Measurements from ENCODE around the gene HSFX3.
"Not testable (repeated sequence)": the region's sequence is repeated elsewhere in the genome, so short reads cannot be mapped to it uniquely, and the experiment has no call there.

Gene HSFX3

DNA sequence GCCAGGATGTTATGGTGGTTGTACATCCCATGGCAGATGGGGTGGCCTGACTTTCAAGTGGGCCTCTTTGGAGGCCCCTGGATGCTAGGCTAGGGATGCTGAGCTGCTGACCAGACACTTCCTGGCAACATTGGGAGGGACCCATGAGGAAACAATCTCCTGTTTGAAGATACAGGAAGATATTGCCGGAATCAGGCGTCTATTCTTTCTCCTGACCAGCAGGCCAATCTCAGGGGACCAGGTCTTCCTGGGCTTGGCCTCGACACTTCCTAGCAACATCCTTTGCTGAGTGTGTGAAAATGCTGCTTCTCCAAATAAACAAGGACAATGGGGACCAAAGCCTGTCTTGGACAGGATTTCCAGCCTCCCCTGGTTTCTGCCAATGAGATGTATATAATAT is 1.9 kb downstream of the HSFX3 start:
- H3K36me3 ChIP-seq (ENCODE audit: control insufficient read depth, insufficient read depth, low read length); H3K27me3 ChIP-seq (replicated peaks; ENCODE audit: control insufficient read depth, insufficient read depth, low read length); H3K4me3 ChIP-seq (replicated peaks; ENCODE audit: low read depth, low read length); DNase-seq (ENCODE audit: extremely low read depth, insufficient read length): not testable (repeated sequence)

DNA sequence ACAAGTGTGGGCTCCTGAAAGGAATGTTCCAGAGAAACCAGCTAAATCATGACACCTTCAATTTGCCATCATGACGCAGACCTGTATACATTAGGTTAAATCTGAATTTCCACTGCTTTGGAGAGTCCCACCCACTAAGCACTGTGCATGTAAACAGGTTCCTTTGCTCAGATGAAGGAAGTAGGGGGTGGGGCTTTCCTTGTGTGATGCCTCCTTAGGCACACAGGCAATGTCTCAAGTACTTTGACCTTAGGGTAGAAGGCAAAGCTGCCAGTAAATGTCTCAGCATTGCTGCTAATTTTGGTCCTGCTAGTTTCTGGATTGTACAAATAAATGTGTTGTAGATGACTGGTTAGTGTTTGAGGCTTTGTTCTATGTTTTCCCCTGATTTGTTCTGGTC is 2.8 kb downstream of the HSFX3 start:
- not testable (repeated sequence) for H3K27me3 ChIP-seq (replicated peaks; ENCODE audit: control insufficient read depth, insufficient read depth, low read length); H3K36me3 ChIP-seq (ENCODE audit: control insufficient read depth, insufficient read depth, low read length); H3K4me3 ChIP-seq (replicated peaks; ENCODE audit: low read depth, low read length); DNase-seq (ENCODE audit: extremely low read depth, insufficient read length)

DNA sequence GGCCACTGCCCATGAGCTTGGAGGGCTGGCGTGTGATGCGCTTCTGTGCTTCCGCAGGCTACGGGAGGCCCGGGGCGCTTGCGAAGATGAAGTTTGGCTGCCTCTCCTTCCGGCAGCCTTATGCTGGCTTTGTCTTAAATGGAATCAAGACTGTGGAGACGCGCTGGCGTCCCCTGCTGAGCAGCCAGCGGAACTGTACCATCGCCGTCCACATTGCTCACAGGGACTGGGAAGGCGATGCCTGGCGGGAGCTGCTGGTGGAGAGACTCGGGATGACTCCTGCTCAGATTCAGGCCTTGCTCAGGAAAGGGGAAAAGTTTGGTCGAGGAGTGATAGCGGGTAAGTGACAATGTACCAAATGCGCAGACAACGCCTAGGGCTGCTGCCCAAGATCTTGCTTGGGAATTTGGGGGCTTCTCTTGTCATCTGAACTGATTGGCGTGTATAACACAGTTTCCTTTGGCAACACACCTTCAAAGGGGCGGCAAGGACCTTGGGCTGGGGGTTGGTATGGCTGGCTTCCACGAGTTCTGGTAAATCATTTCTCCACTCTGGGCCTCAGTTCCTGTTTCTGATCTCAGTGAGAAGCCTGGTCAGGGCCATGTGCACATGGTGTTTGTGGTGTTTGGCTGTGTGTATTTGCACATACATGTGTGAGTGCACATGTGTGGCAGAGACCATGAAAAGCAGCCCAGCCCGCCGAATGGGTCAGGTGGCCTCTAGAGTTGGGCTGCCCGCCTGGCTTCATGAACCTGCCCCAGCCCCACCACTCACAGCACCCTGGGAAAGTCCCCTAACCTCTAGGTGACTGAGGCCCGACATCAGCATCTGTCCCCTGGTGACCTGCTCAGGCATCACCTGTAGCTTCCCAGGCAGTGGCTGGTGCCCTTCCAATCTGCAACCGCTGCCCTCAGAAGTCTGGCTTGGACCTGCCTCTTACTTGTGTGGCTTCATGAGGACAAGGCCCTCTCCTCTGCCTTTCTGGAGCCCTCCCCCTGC is 3.9 kb downstream of the HSFX3 start:
- not testable (repeated sequence) for H3K4me3 ChIP-seq (replicated peaks; ENCODE audit: low read depth, low read length); H3K36me3 ChIP-seq (ENCODE audit: control insufficient read depth, insufficient read depth, low read length); DNase-seq (ENCODE audit: extremely low read depth, insufficient read length); H3K27me3 ChIP-seq (replicated peaks; ENCODE audit: control insufficient read depth, insufficient read depth, low read length)

DNA sequence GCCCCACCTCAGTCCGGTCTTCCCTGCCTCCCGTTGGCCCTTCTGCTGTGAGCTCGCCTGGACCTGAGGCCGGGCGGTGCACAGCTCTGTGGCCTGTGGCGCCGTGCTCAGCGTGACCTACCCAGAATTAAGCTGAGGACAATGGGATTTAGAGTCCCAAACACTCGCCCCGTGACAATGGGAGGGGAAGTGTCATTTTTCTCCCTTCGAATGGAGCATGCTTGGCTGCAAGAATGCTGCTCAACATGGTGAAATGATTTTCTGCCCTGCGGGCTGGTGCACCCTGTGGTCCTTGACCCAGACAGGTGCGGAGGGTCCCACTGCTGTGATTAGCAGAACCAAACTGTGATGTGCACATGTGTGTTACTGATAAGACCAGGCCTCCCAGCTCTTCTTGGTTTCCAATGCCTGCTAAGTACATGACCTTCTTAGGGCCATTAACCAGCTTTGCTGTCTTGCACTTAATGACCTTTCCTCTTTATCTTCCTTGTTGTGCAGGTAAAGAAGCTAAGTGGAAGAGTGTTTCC is 8.1 kb downstream of the HSFX3 start:
- DNase-seq (ENCODE audit: extremely low read depth, insufficient read length), result no peak
- Histone ChIP-seq H3K27me3 (replicated peaks; ENCODE audit: control insufficient read depth, insufficient read depth, low read length) (no peaks in the 10 kb centered on the region), H3K36me3 (ENCODE audit: control insufficient read depth, insufficient read depth, low read length) (peaks cover 2% of the 10 kb centered on the region), H3K4me3 (replicated peaks; ENCODE audit: low read depth, low read length) (peak overlapping the region; percentile 83)
- TF ChIP-seq, protein P1, sequence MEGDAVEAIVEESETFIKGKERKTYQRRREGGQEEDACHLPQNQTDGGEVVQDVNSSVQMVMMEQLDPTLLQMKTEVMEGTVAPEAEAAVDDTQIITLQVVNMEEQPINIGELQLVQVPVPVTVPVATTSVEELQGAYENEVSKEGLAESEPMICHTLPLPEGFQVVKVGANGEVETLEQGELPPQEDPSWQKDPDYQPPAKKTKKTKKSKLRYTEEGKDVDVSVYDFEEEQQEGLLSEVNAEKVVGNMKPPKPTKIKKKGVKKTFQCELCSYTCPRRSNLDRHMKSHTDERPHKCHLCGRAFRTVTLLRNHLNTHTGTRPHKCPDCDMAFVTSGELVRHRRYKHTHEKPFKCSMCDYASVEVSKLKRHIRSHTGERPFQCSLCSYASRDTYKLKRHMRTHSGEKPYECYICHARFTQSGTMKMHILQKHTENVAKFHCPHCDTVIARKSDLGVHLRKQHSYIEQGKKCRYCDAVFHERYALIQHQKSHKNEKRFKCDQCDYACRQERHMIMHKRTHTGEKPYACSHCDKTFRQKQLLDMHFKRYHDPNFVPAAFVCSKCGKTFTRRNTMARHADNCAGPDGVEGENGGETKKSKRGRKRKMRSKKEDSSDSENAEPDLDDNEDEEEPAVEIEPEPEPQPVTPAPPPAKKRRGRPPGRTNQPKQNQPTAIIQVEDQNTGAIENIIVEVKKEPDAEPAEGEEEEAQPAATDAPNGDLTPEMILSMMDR (IDR thresholded peaks at IDR 0.05; ENCODE audit: insufficient read depth, low read length, poor library complexity, severe bottlenecking), result no peak

DNA sequence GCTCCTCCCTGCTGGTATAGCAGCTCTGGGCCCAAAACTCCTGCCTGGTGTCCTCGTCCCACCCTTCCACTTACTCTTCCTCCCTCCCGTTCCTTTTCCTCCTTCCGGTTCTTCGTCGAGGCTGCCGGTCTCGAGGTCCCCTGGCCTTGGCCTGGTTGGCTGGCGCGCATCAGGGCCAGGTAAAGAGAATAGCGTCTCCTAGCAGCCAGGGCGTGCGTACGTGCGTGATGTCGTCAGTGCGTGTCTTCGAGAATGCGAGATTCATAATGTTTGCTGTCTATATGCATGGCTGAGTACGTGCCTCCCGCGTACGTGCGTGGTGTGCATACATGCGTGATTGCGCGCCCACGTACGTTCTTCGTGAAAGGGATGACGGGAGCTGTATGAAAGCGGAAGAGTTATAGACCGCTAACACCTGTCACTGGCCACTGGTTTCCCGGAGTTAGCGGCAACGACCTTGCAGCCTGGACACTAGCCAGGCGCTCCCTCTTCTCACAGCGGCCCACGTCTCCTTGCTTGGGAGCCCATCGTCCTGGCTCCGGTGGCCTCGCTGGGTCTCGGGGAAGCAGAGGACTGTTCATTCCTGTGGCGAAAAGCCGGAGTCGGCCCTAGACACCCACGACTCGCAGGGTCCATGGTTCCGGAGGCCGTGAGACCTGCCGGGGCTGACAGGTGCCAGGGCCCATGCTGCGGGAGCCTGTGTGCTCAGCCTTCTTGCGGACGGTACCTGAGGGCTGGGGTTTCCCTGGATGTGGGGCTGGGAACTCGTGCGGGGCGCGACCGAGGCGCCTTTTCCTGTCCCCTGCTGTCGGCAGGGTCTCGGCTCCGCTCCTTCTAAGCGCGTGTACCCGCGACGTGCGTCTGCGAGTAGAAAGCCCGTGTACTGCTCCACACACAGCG is 8.9 kb downstream of the HSFX3 start, which contains the start of gene EOLA1:
Gene EOLA1, plus strand, starts transcription at position 392 of the 900 bp plus-strand sequence. CDS start 4,619 bp downstream, outside the sequence.
- Histone ChIP-seq H3K4me3 (replicated peaks; ENCODE audit: low read depth, low read length) (peak within 1 kb of the TSS; percentile 83), H3K36me3 (ENCODE audit: control insufficient read depth, insufficient read depth, low read length) (peaks cover 2% of the 10 kb centered on the region), H3K27me3 (replicated peaks; ENCODE audit: control insufficient read depth, insufficient read depth, low read length) (no peaks in the 10 kb centered on the region)
- DNase-seq (ENCODE audit: extremely low read depth, insufficient read length), result peak; percentile 89
- TF ChIP-seq, protein P1 (IDR thresholded peaks at IDR 0.05; ENCODE audit: insufficient read depth, low read length, poor library complexity, severe bottlenecking), result no peak

DNA sequence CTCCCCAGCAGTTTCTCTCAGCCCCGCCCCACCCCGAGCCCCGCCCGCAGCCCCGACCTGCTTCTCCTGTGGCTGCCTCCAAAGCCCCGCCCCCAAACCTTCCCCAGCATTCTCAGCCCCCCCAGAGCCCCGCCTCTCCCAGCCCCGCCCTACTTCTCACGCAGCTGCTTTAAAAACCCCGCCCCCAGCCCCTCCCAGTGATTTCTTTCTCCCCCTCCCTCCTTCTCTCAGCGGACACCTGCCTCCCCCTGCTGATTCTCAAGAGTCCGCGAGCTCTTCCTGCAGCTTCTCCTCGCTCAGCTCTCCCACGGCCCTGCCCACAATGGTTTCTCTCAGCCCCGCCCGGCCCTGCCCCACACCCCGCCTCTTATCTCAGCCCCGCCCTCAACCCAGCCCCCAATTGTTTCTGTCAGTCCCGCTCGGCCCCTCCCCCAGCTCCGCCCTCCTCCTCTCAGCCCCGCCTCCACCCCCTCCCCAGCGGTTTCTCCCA is 9.5 kb downstream of the HSFX3 start:
- no peaks in the 10 kb centered on the region; the same call in 1 of the 2 replicates for H3K36me3 ChIP-seq (ENCODE audit: control insufficient read depth, insufficient read depth, low read length)
- no peaks in the 10 kb centered on the region for H3K27me3 ChIP-seq (replicated peaks; ENCODE audit: control insufficient read depth, insufficient read depth, low read length)
- DNase-seq (ENCODE audit: extremely low read depth, insufficient read length), result no peak
- peak overlapping the region; percentile 55 for H3K4me3 ChIP-seq (replicated peaks; ENCODE audit: low read depth, low read length)
- TF ChIP-seq, protein P1 (IDR thresholded peaks at IDR 0.05; ENCODE audit: insufficient read depth, low read length, poor library complexity, severe bottlenecking), result no peak
